Kidney (tissue), 14 donors: ENCODE results near the gene TSSK6. TPM values are rescaled to one million over a fixed set of nuclear protein-coding genes. Genes with fewer than 3 reads are reported as not detected.

Source experiments
- DNase-seq, 5 donors: peaks; one replicate each; pipeline ENCODE4 v3.0.0-alpha.2; 2013 to 2020
- FAIRE-seq: peaks from 2 replicates; lab custom pipeline; 2012; peaks lifted over from hg19 to GRCh38; lab: Jason Lieb, UNC
- H3K27ac ChIP-seq, 2 donors: one replicate each; pipeline ENCODE4 v1.7.0; 2013; ENCODE audit warnings: low read depth in 2 of 2, low read length in 2 of 2, inconsistent platforms in 1 of 2
- H3K27me3 ChIP-seq: one replicate; pipeline ENCODE4 v1.7.1; 2013; ENCODE audit warnings: low read length, inconsistent platforms; ENCODE audit not compliant: control insufficient read depth, insufficient read depth
- H3K36me3 ChIP-seq, 3 donors: one replicate each; pipeline versions ENCODE4 v1.7.0 to v1.7.1; 2013; ENCODE audit warnings: low read length in 3 of 3, control low read depth in 1 of 3, inconsistent platforms in 1 of 3; ENCODE audit not compliant: insufficient read depth in 3 of 3, control insufficient read depth in 2 of 3
- H3K4me1 ChIP-seq, 3 donors: one replicate each; pipeline versions ENCODE4 v1.7.0 to v1.7.1; 2013; ENCODE audit warnings: low read length in 3 of 3, inconsistent platforms in 1 of 3, low read depth in 1 of 3; ENCODE audit not compliant: control insufficient read depth in 2 of 3, insufficient read depth in 2 of 3
- H3K4me3 ChIP-seq, 3 donors: one replicate each; pipeline versions ENCODE4 v1.7.0 to v1.8.1; 2013; ENCODE audit warnings: low read length in 3 of 3, control low read depth in 1 of 3, inconsistent platforms in 1 of 3
- H3K9ac ChIP-seq, 3 donors: one replicate each; pipeline versions ENCODE4 v1.7.0 to v1.7.1; 2013; ENCODE audit warnings: low read length in 3 of 3, control low read depth in 1 of 3, inconsistent platforms in 1 of 3
- H3K9me3 ChIP-seq, 3 donors: one replicate each; pipeline versions ENCODE4 v1.7.0 to v1.7.1; 2013; ENCODE audit warnings: low read length in 3 of 3, control low read depth in 1 of 3, inconsistent platforms in 1 of 3; ENCODE audit not compliant: control insufficient read depth in 2 of 3, insufficient read depth in 1 of 3
- CTCF ChIP-seq: IDR thresholded peaks from 3 replicates; pipeline ENCODE4 v1.5.1; 2012; ENCODE audit warnings: mild to moderate bottlenecking, moderate library complexity, borderline replicate concordance; ENCODE audit not compliant: insufficient read depth; ENCODE audit errors: extremely low read depth
- intact Hi-C: fragments of 100-400 bp; cut with DNase I; formaldehyde crosslinking; loops from one replicate; pipeline ENCODE4 v1.11.1; 2022
- polyA plus RNA-seq: library from polyadenylated mRNA; stranded (reverse); fragments of 350-450 nt; fragmentation: Illumina TruSeq; extraction: RNeasy Lipid Tissue Mini Kit (QIAGEN cat#74804); gene quantifications from one replicate; pipeline ENCODE4 v1.2.3, GENCODE V29; 2014; ENCODE audit warnings: low read depth, low replicate concordance; ENCODE audit not compliant: insufficient read depth
- total RNA-seq: library from RNA; stranded (reverse); fragmentation: NEBNext Ultra II Directional; extraction: Animal tissue kit (Norgen Biotek cat#: 25700); gene quantifications from one replicate; pipeline ENCODE4 v1.2.1, GENCODE V29; 2021
- donor health status: control.
- donor health status: control.
- donor health status: control.
- donor health status: control.
- donor health status: control.
- donor health status: DM: yes; HTN: yes; CAD: no.
- donor health status: Normal renal cell carcinoma (clear cell type).

The TSSK6 gene
- total and polyA plus RNA-seq, 2 donors from 2014 or later: 1.4 to 3.7 TPM

GRCh38 chr19:19538785-19539166 lies 23.4 kb upstream of the TSSK6 start:
- intact Hi-C loops: loop anchor here (10.0 kb wide), 1 partner anchor 426 kb away; no protein-coding TSS in a partner anchor
- DNase-seq (no peak), FAIRE-seq (no peak)
- Histone ChIP-seq H3K36me3 (no peaks in the 10 kb centered on the region), H3K27me3 (peaks cover 18% of the 10 kb centered on the region), H3K9me3 (no peaks in the 10 kb centered on the region), H3K9ac (no peak overlapping the region), H3K27ac (no peak overlapping the region), H3K4me1 (peaks cover 0 to 17% (median 5%) of the 10 kb centered on the region in 3 donors), H3K4me3 (no peak overlapping the region)
- no peak for TF ChIP-seq CTCF

GRCh38 chr19:19538061-19538784 lies 22.9 kb upstream of the TSSK6 start, which contains the start of gene CILP2:
CILP2 (plus strand) TSS chr19:19538265; CDS start chr19:19538350, 85 bp downstream.
- Histone ChIP-seq H3K4me1 (peaks cover 0 to 17% (median 5%) of the 10 kb centered on the region in 3 donors), H3K27me3 (peaks cover 18% of the 10 kb centered on the region), H3K9ac (no peak within 1 kb of the TSS), H3K36me3 (no peaks in the 10 kb centered on the region), H3K9me3 (no peaks in the 10 kb centered on the region), H3K4me3 (no peak within 1 kb of the TSS), H3K27ac (no peak within 1 kb of the TSS)
- intact Hi-C loops: loop anchor here (10.0 kb wide), 1 partner anchor 427 kb away; no protein-coding TSS in a partner anchor
- FAIRE-seq (no peak), DNase-seq (peak; percentile 56 to 85 (median 71))
- no peak for TF ChIP-seq CTCF

GRCh38 chr19:19537075-19538048 lies 22.0 kb upstream of the TSSK6 start:
- no peak for TF ChIP-seq CTCF
- peak in 2 of 5 donors; percentile 65 to 74 for DNase-seq
- Histone ChIP-seq H3K9me3 (no peaks in the 10 kb centered on the region), H3K4me3 (no peak overlapping the region), H3K4me1 (peaks cover 0 to 17% (median 5%) of the 10 kb centered on the region in 3 donors), H3K27me3 (peaks cover 18% of the 10 kb centered on the region), H3K36me3 (no peaks in the 10 kb centered on the region), H3K9ac (no peak overlapping the region), H3K27ac (no peak overlapping the region)
- intact Hi-C loops: loop anchor here (10.0 kb wide), 1 partner anchor 427 kb away; no protein-coding TSS in a partner anchor
- no peak for FAIRE-seq
